GM19025 (cell line): ENCODE data around the gene FBRSL1.

Experiments used
- ATAC-seq: cut with Tn5 transposase; IDR thresholded peaks from one replicate; pipeline ENCODE4 v1.9.1; 2021; ENCODE audit warnings: mild to moderate bottlenecking, low read depth, moderate library complexity; ENCODE audit not compliant: unreplicated experiment

Gene FBRSL1

DNA sequence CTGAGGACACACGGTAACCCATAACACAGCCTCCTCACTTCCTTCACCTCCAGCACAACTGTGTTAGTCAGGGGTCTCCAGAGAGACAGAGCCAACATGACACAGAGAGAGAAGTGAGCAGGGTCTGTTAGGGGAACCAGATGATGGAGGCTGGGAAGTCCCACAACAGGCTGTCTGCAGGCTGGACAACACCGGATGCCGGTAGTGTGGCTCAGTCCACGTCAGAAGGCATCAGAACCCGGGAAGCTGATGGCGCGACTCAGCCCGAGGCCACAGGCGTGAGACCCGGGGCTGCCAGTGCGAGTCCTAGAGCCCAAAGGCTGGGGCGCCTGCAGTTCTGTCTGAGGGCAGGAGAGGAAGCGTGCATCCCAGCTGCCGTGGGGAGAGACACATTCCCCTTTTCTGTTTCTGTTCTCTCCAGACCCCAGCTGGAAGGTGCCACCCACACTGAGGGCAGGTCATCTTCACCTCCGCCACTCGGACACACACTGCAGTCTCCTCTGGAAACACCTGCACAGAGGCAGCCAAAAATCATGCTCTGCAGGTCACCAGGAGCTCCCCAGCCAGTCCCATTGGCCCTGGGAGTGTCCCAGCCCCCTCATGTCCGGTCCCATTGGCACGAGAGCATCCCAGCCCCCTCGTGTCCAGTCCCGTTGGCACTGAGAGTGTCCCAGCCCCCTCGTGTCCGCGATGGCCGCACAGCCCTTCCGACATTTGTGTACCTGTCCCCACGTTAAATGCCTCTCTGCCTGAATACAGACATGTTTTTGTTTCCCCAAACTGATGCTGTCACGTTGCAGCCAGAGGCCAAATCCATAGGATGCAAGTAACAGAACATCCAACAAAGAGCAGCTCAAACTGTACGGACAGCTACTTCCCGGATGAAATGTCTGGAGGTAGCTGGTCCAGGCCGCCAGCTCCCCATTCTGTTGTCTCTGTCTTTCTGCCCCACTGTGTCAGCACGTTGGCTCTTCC is 7.9 kb upstream of the FBRSL1 start:
- no peak for ATAC-seq

DNA sequence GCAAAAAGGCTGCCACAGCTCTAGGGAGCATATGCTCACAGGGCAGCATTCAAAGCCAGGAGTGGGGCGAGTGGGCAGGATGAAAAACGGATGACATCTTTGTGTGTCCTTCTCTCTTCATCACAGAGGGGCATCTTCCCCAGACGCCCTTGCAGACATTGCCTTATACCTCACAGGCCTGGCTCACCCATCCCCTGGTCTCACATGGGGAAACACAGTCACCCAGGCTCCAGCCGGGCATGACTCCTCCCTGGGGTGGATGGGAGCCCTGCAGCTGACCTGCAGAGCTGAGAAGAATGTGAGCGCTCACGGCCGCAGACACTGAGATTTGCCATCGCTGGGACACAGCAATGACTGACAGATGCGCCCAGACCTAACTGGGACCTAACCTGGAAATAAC is 7.2 kb upstream of the FBRSL1 start:
- no peak for ATAC-seq

DNA sequence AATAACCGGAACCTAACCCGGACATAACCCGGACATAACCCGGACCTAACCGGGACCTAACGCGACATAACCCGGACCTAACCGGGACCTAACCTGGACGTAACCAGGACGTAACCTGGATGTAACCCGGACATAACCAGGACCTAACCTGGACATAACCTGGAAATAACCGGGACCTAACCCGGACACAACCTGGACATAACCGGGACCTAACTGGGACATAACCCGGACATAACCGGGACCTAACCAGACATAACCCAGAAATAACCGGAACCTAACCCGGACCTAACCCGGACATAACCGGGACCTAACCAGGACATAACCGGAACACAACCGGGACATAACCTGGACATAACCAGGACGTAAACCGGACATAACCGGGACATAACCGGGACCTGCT is 6.7 kb upstream of the FBRSL1 start:
- no peak for ATAC-seq

GRCh38 chr12:132483612-132484011 is 6.3 kb upstream of the FBRSL1 start:
- no peak for ATAC-seq

DNA sequence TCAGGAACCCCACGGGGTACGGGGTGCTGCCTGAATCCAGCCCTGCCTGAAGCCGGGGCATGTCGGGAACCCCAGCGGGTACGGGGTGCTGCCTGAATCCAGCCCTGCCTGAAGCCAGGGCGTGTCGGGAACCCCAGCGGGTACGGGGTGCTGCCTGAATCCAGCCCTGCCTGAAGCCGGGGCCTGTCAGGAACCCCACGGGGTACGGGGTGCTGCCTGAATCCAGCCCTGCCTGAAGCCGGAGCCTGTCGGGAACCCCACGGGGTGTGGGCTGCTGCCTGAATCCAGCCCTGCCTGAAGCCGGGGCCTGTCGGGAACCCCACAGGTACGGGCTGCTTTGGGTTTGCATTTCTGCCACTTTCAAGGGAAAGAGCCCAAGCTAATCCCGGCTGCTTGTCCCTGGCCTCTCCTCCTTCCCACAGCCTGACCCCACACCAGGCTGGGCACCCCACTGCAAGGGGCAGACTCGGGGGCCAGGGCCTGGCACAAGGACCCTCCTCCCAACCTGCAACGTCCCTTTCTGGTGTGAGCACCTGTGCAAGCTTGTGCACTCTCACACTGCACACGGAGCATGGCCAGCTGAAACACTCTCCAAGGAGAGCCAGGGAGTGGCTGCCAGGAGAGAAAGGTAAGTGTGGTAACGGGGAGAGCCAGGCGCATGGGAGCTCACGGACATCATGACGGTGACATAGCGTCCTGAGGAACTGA is 5.6 kb upstream of the FBRSL1 start:
- ATAC-seq, result no peak

DNA sequence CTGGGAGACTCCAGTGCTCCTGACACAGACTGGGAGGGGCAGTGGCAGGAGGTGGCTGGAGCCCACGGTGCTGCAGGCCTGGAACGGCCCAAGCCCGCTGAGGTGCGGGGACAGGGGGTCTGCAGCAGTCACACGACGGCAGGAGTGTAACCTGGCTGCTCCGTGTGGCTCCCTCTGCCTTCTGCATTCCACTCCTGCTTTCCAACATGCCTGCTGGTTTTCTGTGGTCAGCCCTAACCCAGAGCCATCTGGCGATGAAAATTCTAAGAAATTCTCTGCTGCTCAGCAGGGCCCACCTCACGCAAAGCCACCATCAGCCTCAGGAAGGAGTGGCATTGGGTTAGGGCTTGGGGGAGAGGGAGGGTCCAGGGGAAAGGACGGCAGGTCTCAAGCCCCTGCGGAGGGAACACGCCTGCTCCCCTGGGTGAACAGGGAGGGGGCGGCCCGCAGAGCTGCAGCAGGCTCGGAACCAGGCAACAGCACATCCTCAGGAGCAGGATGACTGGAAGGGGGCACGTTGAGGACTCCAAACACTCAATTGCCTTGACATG is 5.0 kb upstream of the FBRSL1 start:
- no peak for ATAC-seq

DNA sequence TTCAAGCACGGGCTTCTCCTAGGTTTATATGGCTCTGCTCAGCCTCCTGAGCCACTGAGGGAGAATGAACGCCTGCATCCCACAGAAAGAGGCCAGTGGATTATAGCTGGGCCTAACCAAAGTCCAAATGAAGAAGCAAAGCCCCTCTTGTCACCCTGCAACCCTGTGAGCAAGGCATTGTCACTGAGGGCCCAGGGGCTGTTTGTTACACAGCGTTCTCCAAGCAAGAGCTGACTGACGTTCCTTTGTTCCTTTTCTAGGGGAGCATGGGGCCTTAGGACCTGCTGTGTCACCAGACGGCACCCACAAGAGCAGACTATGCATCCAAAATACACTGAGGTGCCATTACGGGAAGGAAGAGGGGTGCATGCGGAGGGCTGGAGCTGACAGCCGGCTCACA is 4.3 kb upstream of the FBRSL1 start:
- ATAC-seq, result no peak

DNA sequence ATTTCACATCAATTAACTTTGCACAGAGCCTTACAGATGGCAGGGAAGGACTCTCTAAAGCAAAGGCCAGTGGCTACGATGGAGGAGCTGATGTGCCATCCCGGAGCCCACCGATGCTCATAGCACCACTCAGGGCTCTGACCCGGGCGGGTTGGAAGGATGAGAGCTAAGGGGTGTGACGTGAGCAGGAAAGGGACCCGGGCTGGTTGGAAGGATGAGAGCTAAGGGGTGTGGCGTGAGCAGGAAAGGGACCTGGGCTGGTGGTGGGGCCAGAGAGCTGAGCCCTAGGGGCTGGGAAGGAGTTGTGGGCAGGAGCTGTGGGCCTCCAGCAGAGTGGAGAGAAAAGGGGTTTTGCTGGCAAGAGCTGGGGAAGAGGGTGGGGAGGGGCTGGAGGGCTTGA is 3.8 kb upstream of the FBRSL1 start:
- no peak for ATAC-seq

GRCh38 chr12:132486576-132486975 is 3.4 kb upstream of the FBRSL1 start:
- no peak for ATAC-seq

GRCh38 chr12:132487311-132487741 is 2.6 kb upstream of the FBRSL1 start:
- ATAC-seq, result no peak

DNA sequence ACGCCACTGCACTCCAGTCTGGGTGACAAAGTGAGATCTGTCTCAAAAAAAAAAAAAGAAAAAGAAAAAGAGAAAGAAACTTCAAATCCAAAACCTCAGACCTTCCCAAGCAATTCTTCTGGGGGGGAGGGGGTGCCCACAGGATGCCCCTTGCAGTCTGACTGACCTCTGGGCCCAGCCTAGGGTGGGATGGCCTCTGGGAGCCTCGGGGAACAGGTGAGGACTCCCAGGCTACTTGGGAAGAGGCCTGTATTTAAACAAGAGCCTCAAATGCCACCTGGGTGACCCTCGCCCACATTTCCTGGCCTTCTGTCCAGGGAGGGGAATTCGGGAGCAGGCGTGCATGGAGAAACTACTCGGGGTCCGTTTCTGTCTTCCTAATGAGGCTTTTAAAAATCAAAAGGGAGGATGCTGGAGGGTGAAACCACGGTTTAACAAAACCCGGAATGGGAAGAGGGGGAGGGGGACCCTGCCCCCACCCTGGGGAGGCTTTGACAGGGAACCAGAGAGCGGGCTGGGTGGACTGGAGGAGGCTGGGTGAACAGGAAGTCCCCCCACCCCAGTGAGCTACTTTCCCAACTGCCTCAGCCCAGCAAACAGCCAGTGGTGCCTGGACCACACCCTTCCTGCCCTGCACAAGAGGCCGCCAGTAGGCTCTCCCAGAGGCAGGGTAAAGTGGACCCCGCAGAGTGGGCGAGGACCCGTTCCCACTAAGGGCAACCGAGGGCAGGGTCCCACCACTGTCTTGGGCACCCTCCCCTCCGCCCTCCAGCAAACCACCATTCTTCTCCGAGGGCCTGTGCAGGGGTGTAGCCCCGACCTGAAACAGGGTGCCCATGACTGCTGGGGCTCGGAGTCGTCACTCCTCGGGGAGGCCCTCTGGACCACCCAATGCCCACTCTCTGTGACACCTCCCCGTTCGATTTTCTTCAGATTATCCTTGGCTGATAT is 1.5 kb upstream of the FBRSL1 start:
- no peak for ATAC-seq

DNA sequence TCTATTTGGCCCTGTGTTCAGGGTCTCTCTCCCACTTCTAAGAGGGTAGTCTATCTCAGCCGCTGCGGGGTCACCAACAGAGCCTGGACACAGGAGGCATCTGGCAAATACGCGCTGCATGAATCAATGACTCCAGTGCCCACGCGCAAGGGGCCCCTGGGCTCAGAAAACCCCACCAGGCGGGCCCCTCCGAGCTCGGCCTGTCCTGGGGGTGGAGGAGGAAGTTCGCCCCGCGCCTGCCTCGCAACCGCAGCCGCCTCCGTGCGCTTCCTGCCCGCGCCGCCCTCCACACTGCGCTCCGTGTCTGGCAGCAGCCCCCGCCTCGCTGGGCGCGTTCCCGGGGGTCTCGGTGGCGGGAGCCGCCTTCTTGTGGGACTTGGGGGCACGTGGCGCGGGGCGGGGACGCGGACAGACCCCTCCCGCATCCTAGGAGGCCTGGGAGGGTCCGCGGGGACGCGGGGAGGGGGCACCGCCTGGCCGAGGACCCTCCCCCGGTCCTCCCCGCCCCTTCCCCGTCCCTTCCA is 811 bp upstream of the FBRSL1 start:
- no peak for ATAC-seq

DNA sequence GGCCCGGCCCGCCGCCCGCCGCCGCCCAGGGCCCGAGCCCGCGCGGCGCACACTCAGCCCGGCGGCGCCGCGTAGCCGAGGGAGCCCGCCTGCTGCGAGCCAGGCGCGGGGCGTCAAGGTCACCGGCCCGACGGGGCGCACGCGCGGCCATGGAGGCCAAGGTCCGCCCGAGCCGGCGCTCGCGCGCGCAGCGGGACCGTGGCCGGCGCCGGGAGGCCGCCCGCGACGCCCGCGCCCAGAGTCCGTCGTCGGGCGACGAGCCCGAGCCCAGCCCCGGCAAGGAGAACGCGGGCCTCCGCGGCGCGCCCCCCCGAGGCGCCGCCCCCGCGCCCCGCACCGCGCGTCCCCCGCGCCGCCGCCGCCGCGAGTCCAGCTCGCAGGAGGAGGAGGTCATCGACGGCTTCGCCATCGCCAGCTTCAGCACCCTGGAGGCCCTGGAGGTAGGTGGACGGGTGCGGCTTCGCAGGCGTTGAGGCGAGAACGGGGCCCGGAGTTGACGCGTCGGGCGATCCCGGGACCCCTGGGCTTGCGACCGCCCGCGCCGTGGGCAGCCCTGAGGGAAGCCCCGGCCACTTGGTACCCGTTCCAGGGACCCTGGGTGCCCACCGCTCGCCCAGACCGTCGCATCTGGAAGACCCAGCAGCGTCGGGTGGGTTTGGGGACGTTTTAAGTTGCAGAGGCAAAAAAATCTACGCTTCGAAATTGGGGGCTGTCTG is 629 bp downstream of the FBRSL1 start:
- ATAC-seq, result no peak

GRCh38 chr12:132491138-132491663 is 1.2 kb downstream of the FBRSL1 start:
- no peak for ATAC-seq

GRCh38 chr12:132491761-132492378 is 1.9 kb downstream of the FBRSL1 start:
- ATAC-seq, result no peak

GRCh38 chr12:132492522-132492921 is 2.6 kb downstream of the FBRSL1 start:
- ATAC-seq, result peak; percentile 38

DNA sequence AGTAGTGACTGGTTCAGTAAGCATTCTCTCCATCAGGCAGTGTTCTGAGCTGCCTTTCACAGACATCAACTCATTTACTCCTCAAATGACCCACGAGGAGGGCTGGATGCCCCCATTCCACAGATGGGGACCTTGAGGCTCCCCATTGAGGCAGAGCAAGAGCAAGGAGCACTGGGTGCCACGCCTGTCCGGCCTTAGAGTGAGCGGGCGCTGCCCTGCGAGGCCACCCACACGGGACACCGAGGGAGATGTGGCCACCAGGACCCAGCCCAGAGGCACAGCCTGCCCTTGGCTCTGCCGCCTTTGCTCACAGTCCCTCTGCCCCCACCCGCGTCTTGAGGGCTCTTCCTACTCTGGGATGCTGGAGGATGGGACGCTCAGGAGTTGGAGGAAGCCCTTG is 3.0 kb downstream of the FBRSL1 start:
- ATAC-seq, result no peak

- no peak for ATAC-seq
These were observed 3.7 kb downstream of the FBRSL1 start for GRCh38 chr12:132493482-132494178.
